Fibroblast of lung (primary cell): Measurements from ENCODE around the gene RAB30.

ENCODE experiments used
- EZH2 ChIP-seq: IDR thresholded peaks from 2 replicates; pipeline ENCODE4 v1.5.1; 2012; ENCODE audit warnings: low read length, control low read depth, mild to moderate bottlenecking; ENCODE audit errors: missing control alignments
- TF ChIP-seq, protein P1 (sequence below), 2 donors: IDR thresholded peaks in 1 of 2; conservative IDR thresholded peaks in 1 of 2; 1 replicate in 1 of 2; 2 replicates in 1 of 2; pipeline ENCODE4 v1.5.1; 2011 to 2012; ENCODE audit warnings: low read length in 2 of 2, control low read depth in 1 of 2, inconsistent platforms in 1 of 2, low read depth in 1 of 2, mild to moderate bottlenecking in 1 of 2

DNA sequence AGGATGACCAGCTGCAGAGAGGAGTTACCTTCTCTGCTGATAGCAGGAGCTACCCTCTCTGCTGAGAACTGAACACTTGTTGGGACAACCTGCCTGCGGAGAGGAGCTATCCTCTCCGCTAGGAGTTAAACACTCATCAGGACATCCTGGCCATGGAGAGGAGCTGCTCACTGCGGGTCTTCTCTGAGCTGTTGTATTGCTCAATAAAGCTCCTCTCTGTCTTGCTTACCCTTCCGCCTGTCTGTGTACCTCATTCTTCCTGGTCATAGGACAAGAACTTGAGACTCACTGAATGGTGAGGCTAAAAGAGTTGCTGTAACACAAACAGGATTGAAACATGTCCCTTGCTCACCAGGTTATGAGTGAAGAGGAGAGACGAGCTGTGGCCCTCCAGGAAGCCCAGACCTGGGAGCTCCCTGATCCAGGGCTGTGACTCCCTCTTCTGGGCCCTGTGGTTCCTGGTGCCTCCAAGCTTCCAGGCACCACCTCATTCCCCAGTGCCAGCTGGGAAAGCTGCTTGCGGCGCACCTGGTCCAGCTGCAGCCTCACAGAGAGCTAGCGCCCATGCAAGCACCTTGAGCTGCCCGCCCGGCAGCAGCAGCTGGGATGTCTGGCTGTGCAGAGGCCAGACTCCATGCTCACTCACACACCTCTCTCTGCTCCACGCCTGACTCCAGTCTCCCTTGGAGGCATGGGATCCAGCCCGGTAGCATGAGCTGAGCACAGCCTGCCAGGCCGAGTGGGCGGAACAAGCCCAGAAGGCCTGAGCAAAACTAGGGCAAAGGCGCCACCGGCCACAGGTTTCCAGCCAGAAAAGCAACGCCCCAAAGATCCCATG is 50.5 kb downstream of the RAB30 start:
- TF ChIP-seq, protein P1, sequence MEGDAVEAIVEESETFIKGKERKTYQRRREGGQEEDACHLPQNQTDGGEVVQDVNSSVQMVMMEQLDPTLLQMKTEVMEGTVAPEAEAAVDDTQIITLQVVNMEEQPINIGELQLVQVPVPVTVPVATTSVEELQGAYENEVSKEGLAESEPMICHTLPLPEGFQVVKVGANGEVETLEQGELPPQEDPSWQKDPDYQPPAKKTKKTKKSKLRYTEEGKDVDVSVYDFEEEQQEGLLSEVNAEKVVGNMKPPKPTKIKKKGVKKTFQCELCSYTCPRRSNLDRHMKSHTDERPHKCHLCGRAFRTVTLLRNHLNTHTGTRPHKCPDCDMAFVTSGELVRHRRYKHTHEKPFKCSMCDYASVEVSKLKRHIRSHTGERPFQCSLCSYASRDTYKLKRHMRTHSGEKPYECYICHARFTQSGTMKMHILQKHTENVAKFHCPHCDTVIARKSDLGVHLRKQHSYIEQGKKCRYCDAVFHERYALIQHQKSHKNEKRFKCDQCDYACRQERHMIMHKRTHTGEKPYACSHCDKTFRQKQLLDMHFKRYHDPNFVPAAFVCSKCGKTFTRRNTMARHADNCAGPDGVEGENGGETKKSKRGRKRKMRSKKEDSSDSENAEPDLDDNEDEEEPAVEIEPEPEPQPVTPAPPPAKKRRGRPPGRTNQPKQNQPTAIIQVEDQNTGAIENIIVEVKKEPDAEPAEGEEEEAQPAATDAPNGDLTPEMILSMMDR (conservative IDR thresholded peaks at IDR 0.05 in 1 of 2, IDR thresholded peaks at IDR 0.05 in 1 of 2; ENCODE audit: low read depth in 1 of 2, low read length in 2 of 2), result no peak
- TF ChIP-seq EZH2, result no peak
